ENCODE results near the gene ZNF780B. TPM values are rescaled to one million over a fixed set of nuclear protein-coding genes. Genes with fewer than 3 reads are reported as not detected.

Gene ZNF780B
- total RNA-seq, 1 experiment from 2014 or later, result 31.9 TPM

DNA sequence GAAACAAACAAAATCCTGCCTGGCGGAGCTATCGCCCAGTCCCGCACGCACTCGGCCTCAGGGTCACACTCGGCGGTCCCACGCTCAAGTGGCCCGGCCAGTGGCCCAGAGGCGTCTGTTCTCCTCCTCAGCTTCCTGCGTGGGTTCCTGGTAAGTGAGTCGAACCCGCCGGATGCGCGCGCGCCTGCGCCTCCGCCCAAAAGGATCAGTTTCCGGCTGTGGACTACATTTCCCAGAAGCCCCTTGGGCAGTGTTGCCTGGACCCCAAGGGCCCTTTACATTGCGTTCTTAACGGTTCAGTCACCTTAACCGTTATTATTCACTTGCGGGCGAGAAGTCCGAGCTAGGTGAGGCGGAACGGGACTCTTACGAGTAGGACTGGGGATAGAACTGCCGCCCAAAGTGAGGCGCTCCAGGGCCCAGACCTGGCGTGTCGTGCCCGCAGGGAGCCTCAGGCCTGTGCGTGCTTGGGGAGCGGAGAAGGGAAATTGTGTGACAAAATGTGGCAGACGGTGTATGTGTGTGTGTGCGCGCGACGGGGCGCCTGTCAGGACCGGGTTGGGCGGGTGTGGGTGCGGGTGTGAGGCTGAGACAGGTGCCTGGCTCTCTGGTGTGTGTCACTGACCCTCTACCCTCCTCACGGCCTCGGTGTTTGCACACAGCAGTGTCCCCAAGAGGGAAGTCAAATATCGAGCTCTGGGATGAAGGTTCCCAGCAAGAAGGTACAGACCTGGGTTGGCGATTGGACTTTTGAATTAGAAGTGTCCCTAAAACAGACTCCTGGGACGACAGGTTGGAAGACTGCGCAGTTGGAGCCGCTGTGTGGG, 59.0 kb downstream of the ZNF780B start, which contains the start of gene ZNF546:
ZNF546 (plus strand) TSS at position 250 of the 827 bp plus-strand sequence. CDS start 1,267 bp downstream, outside the sequence.
- H4K8ac ChIP-seq (replicated peaks; ENCODE audit: insufficient read length, low read depth, low read length), result no peak within 1 kb of the TSS
- H4K91ac ChIP-seq (ENCODE audit: insufficient read length, low read depth, low read length), result no peak within 1 kb of the TSS
- no peak within 1 kb of the TSS for H2AFZ ChIP-seq (ENCODE audit: low read length)
- peaks cover 4% of the 10 kb centered on the region for H3K23me2 ChIP-seq (ENCODE audit: insufficient read length, low read depth, low read length, poor library complexity, severe bottlenecking)
- Mint-ChIP-seq H3K36me3 (ENCODE audit: insufficient read depth in 1 of 3, low read depth in 3 of 3) (peaks cover 14 to 25% (median 21%) of the 10 kb centered on the region in 3 experiments), H3K27me3 (ENCODE audit: low read depth) (no peaks in the 10 kb centered on the region), H3K4me1 (peaks cover 10 to 18% of the 10 kb centered on the region in 2 experiments), H3K9me3 (peaks cover 18 to 29% of the 10 kb centered on the region in 2 experiments), H3K27ac (peak within 1 kb of the TSS in 2 of 3 experiments; percentile 15 to 98; a peak in 6 of 7 replicates), H3K4me3 (peak within 1 kb of the TSS; percentile 89 to 100)
- H3K27me3 ChIP-seq (ENCODE audit: insufficient read depth, low read length), result no peaks in the 10 kb centered on the region
- H2BK20ac ChIP-seq (ENCODE audit: low read depth, low read length, poor library complexity, severe bottlenecking), result no peak within 1 kb of the TSS
- peaks cover 2% of the 10 kb centered on the region; the same call in 1 of the 2 replicates for H3K79me2 ChIP-seq (ENCODE audit: insufficient read depth, low read length)
- no peak within 1 kb of the TSS for H3T11ph ChIP-seq (ENCODE audit: low read length)
- H3K23ac ChIP-seq (ENCODE audit: insufficient read length, low read depth, low read length), result no peak within 1 kb of the TSS
- peaks cover 11% of the 10 kb centered on the region for H3K9me3 ChIP-seq (ENCODE audit: control insufficient read depth, low read depth, low read length)
- TF ChIP-seq CTCF (conservative IDR thresholded peaks at IDR 0.05), result no peak
- H2BK5ac ChIP-seq (ENCODE audit: insufficient read length, low read length), result no peak within 1 kb of the TSS
- peak; percentile 83 for DNase-seq
- WGBS (ENCODE audit: extremely low coverage, insufficient read length, low lambda C conversion rate), result no CpG with 5 or more reads among the region's 53 CpGs
- no peak within 1 kb of the TSS for H2BK15ac ChIP-seq (ENCODE audit: low read depth, low read length)
- H4K20me1 ChIP-seq (ENCODE audit: control insufficient read depth, insufficient read depth, insufficient read length), result no peaks in the 10 kb centered on the region
- H3K9ac ChIP-seq (ENCODE audit: extremely low read depth, insufficient read length, low read length), result peak within 1 kb of the TSS; percentile 48
- no peak within 1 kb of the TSS for H2AK5ac ChIP-seq (ENCODE audit: insufficient read length, low read length)
- no peak within 1 kb of the TSS for H4K5ac ChIP-seq (ENCODE audit: insufficient read length, low read depth, low read length)
- peak within 1 kb of the TSS; percentile 88 for H3K4me2 ChIP-seq (ENCODE audit: insufficient read depth, insufficient read length, low read length)
- H3K4ac ChIP-seq (ENCODE audit: low read depth, low read length), result no peak within 1 kb of the TSS
- H3K79me1 ChIP-seq (ENCODE audit: insufficient read depth, low read depth, low read length, poor library complexity, severe bottlenecking), result no peaks in the 10 kb centered on the region
- H3K56ac ChIP-seq (ENCODE audit: insufficient read length, low read depth, low read length), result no peak within 1 kb of the TSS
- no peak within 1 kb of the TSS for H2BK120ac ChIP-seq (ENCODE audit: low read depth, low read length, poor library complexity, severe bottlenecking)
- no peak within 1 kb of the TSS for H3K27ac ChIP-seq (ENCODE audit: insufficient read length, low read depth, low read length)
- 0 out of 2 replicates have a peak within 1 kb of the TSS, but pooled peaks have one; percentile 6 for H3K14ac ChIP-seq (ENCODE audit: insufficient read depth, low read length)
- no peaks in the 10 kb centered on the region for H3K4me1 ChIP-seq (ENCODE audit: insufficient read depth, low read length)
- no peak within 1 kb of the TSS for H3K18ac ChIP-seq (ENCODE audit: insufficient read length, low read depth, low read length)
- H2BK12ac ChIP-seq (ENCODE audit: insufficient read length, low read depth, low read length), result no peak within 1 kb of the TSS
